Measurements from ENCODE around the gene UCP2. TPM values are rescaled to one million over a fixed set of nuclear protein-coding genes. Genes with fewer than 3 reads are reported as not detected.

The UCP2 gene
- total and polyA plus RNA-seq, 9 of the 15 experiments (the other 6 are each of a cell fraction or from before 2014, with no cell fraction given): 19.2 to 216 (median 87.9) TPM

- Histone ChIP-seq H3K9me3 (replicated peaks; ENCODE audit: control insufficient read depth, insufficient read depth, low read depth, low read length) (no peaks in the 10 kb centered on the region), H3K4me1 (replicated peaks in 1 of 2; ENCODE audit: control insufficient read depth in 2 of 2, insufficient read depth in 2 of 2, low read length in 2 of 2) (peaks cover 10 to 11% of the 10 kb centered on the region in 2 experiments; a peak in 4 of 5 replicates), H3K79me2 (ENCODE audit: control insufficient read depth, insufficient read depth, low read length) (no peaks in the 10 kb centered on the region), H4K20me1 (replicated peaks; ENCODE audit: control insufficient read depth, insufficient read depth, low read length) (no peaks in the 10 kb centered on the region), H3K27ac (ENCODE audit: extremely low read depth, low read depth, low read length) (no peak overlapping the region), H3K4me2 (ENCODE audit: insufficient read depth, low read length) (no peak overlapping the region), H3K36me3 (ENCODE audit: control insufficient read depth, insufficient read depth, low read length) (no peaks in the 10 kb centered on the region), H3K27me3 (ENCODE audit: control insufficient read depth in 2 of 2, insufficient read depth in 2 of 2, low read length in 2 of 2) (peaks cover 0 to 5% of the 10 kb centered on the region in 2 experiments; a peak in 2 of 5 replicates), H3K9me1 (ENCODE audit: control insufficient read depth, insufficient read depth, low read length) (no peaks in the 10 kb centered on the region), H2AFZ (ENCODE audit: low read depth, low read length) (peak overlapping the region; percentile 45; the same call in 1 of the 2 replicates), H3K4me3 (no peak overlapping the region), H3K9ac (ENCODE audit: insufficient read depth in 1 of 2, low read depth in 2 of 2, low read length in 2 of 2) (no peak overlapping the region)
- BruUV-seq (replicated peaks): no TSS peak
- TF ChIP-seq CBX3 (IDR thresholded peaks at IDR 0.05; ENCODE audit: borderline replicate concordance in 1 of 2, low read length in 2 of 2) (peak in 1 of 2 experiments; percentile 45; a peak in 1 of 3 replicates), ATF4 (CRISPR knock-in tag; IDR thresholded peaks at IDR 0.05) (no peak)
- DNase-seq (ENCODE audit: extremely low read depth in 1 of 4, low spot score in 3 of 4): no peak
- CTCF ChIA-PET (ENCODE audit: low intra/inter-chr PET ratio): no interaction called here
- in situ Hi-C loops (cut with MboI): loop anchor here (10.0 kb wide), 1 partner anchor 493 kb away; no protein-coding TSS in a partner anchor
- POLR2A ChIA-PET: interaction anchor here (0.9 kb wide), 1 partner anchor 13 kb away, joined by 5 read pairs; no protein-coding TSS in a partner anchor
- intact Hi-C loops (cut with micrococcal nuclease): no loop called here
- WGBS (ENCODE audit: insufficient coverage, low coverage, missing lambda C conversion rate): 14% methylated on average over 4 of the region's 4 CpGs
- ATAC-seq: no peak
- no peak for FAIRE-seq
These were observed 21.3 kb downstream of the UCP2 start for GRCh38 chr11:73961321-73961720.

GRCh38 chr11:73958521-73959141 is 24.0 kb downstream of the UCP2 start:
- CTCF ChIA-PET (ENCODE audit: low intra/inter-chr PET ratio): no interaction called here
- 53% methylated on average over 16 of the region's 18 CpGs for WGBS (ENCODE audit: insufficient coverage, low coverage, missing lambda C conversion rate)
- no peak overlapping the region for H3K4me2 ChIP-seq (ENCODE audit: insufficient read depth, low read length)
- ATAC-seq (peak; percentile 15; the same call in 2 of the 3 replicates), FAIRE-seq (no peak), DNase-seq (ENCODE audit: extremely low read depth in 1 of 4, low spot score in 3 of 4) (no peak)
- H3K27ac ChIP-seq (ENCODE audit: extremely low read depth, low read depth, low read length): no peak overlapping the region
- no TSS peak for BruUV-seq (replicated peaks)
- 0 out of 4 replicates have a peak overlapping the region, but pooled peaks of 1 of the 2 experiments have one; percentile 33 for H3K9ac ChIP-seq (ENCODE audit: insufficient read depth in 1 of 2, low read depth in 2 of 2, low read length in 2 of 2)
- POLR2A ChIA-PET: interaction anchor here (0.6 to 1.7 kb wide), 5 partner anchors 14 to 231 kb away, joined by 3 to 6 read pairs (median 3); partner anchors contain the start of gene UCP2
- no peaks in the 10 kb centered on the region for H4K20me1 ChIP-seq (replicated peaks; ENCODE audit: control insufficient read depth, insufficient read depth, low read length)
- intact Hi-C loops (cut with micrococcal nuclease): no loop called here
- H3K4me3 ChIP-seq: no peak overlapping the region
- H3K9me3 ChIP-seq (replicated peaks; ENCODE audit: control insufficient read depth, insufficient read depth, low read depth, low read length): no peaks in the 10 kb centered on the region
- no peak overlapping the region for H2AFZ ChIP-seq (ENCODE audit: low read depth, low read length)
- H3K27me3 ChIP-seq (ENCODE audit: control insufficient read depth in 2 of 2, insufficient read depth in 2 of 2, low read length in 2 of 2): peaks cover 0 to 5% of the 10 kb centered on the region in 2 experiments; a peak in 1 of 5 replicates
- peaks cover 6 to 11% of the 10 kb centered on the region in 2 experiments for H3K4me1 ChIP-seq (replicated peaks in 1 of 2; ENCODE audit: control insufficient read depth in 2 of 2, insufficient read depth in 2 of 2, low read length in 2 of 2)
- no peaks in the 10 kb centered on the region for H3K9me1 ChIP-seq (ENCODE audit: control insufficient read depth, insufficient read depth, low read length)
- H3K79me2 ChIP-seq (ENCODE audit: control insufficient read depth, insufficient read depth, low read length): no peaks in the 10 kb centered on the region
- in situ Hi-C loops (cut with MboI): loop anchor here (10.0 kb wide), 1 partner anchor 366 kb away; no protein-coding TSS in a partner anchor
- no peaks in the 10 kb centered on the region for H3K36me3 ChIP-seq (ENCODE audit: control insufficient read depth, insufficient read depth, low read length)
- TF ChIP-seq SMARCE1 (IDR thresholded peaks at IDR 0.05) (no peak), ZBTB8A (IDR thresholded peaks at IDR 0.05; ENCODE audit: partially characterized antibody) (no peak), L3MBTL2 (IDR thresholded peaks at IDR 0.05) (no peak), TSC22D4 (tag; IDR thresholded peaks at IDR 0.05) (no peak), SAFB (IDR thresholded peaks at IDR 0.05; ENCODE audit: borderline replicate concordance, low read depth, low read length) (no peak), ZNF507 (tag; conservative IDR thresholded peaks at IDR 0.05) (no peak), ILF3 (IDR thresholded peaks at IDR 0.05; ENCODE audit: borderline replicate concordance) (no peak), SRSF3 (IDR thresholded peaks at IDR 0.05; ENCODE audit: insufficient read depth, low read length) (no peak), ZBTB34 (CRISPR knock-in tag; IDR thresholded peaks at IDR 0.05) (no peak), RBM22 (IDR thresholded peaks at IDR 0.05; ENCODE audit: low read depth, low read length, poor library complexity, severe bottlenecking) (no peak), TAL1 (IDR thresholded peaks at IDR 0.05) (no peak)

All from K562 (cell line).